Omental fat pad (tissue), 4 donors: ENCODE data around the gene LCAT. TPM values are rescaled to one million over a fixed set of nuclear protein-coding genes. Genes with fewer than 3 reads are reported as not detected.

Experiments used
- ATAC-seq: fragments of 150-250 bp; one replicate; pipeline ENCODE4 v1.9.1; 2016; ENCODE audit warnings: mild to moderate bottlenecking, moderate library complexity; ENCODE audit not compliant: low FRiP score
- DNase-seq: peaks from one replicate; pipeline ENCODE4 v3.0.0-alpha.2; 2019; ENCODE audit warnings: low spot score
- CTCF ChIP-seq, 3 donors: fragments of 450-650 bp; IDR thresholded peaks; one replicate each; pipeline ENCODE4 v1.5.1; 2016 to 2017; ENCODE audit warnings: antibody characterized with exemption in 3 of 3, mild to moderate bottlenecking in 3 of 3, moderate library complexity in 2 of 3
- total RNA-seq, 4 donors: library from RNA; depleted of rRNA; stranded (reverse); fragments of >200 nt; gene quantifications; one replicate each; pipeline ENCODE4 v1.1.0, GENCODE V29; 2016

LCAT gene
- total RNA-seq, 4 donors from 2014 or later, result 7.7 to 52.2 (median 13.0) TPM

GRCh38 chr16:67962135-67962534 lies 18.2 kb upstream of the LCAT start:
- no peak for TF ChIP-seq CTCF (IDR thresholded peaks at IDR 0.05)
- DNase-seq, result no peak
- ATAC-seq, result no peak

- no peak for TF ChIP-seq CTCF (IDR thresholded peaks at IDR 0.05)
- ATAC-seq, result no peak
- DNase-seq, result no peak
Measured at GRCh38 chr16:67961551-67961957, 17.6 kb upstream of the LCAT start.

- DNase-seq, result no peak
- TF ChIP-seq CTCF (IDR thresholded peaks at IDR 0.05), result no peak
- ATAC-seq, result peak; percentile 48
Measured at GRCh38 chr16:67959536-67960329, 15.8 kb upstream of the LCAT start.

GRCh38 chr16:67957622-67958021 lies 13.7 kb upstream of the LCAT start:
- TF ChIP-seq CTCF (IDR thresholded peaks at IDR 0.05), result no peak
- no peak for ATAC-seq
- no peak for DNase-seq

GRCh38 chr16:67954421-67955196 lies 10.7 kb upstream of the LCAT start:
- no peak for TF ChIP-seq CTCF (IDR thresholded peaks at IDR 0.05)
- ATAC-seq (no peak), DNase-seq (no peak)

GRCh38 chr16:67953641-67954375 lies 9.9 kb upstream of the LCAT start:
- TF ChIP-seq CTCF (IDR thresholded peaks at IDR 0.05), result no peak
- DNase-seq (no peak), ATAC-seq (no peak)
